Measurements from ENCODE around the gene MYO1C. TPM values are rescaled to one million over a fixed set of nuclear protein-coding genes. Genes with fewer than 3 reads are reported as not detected.

The MYO1C gene
- total RNA-seq, 2 donors from 2014 or later = 280 to 315 TPM

GRCh38 chr17:1470755-1471462, 21.6 kb downstream of the MYO1C start:
- DNase-seq = no peak
- Histone ChIP-seq H3K9ac (ENCODE audit: low read depth in 2 of 2, low read length in 2 of 2) (no peak overlapping the region), H3K36me3 (peaks cover 17% of the 10 kb centered on the region), H3K4me1 (no peaks in the 10 kb centered on the region), H3K4me3 (no peak overlapping the region), H3K9me3 (no peaks in the 10 kb centered on the region), H3K27ac (no peak overlapping the region), H3K27me3 (no peaks in the 10 kb centered on the region)
- intact Hi-C loops (cut with DNase I) = no loop called here
- no peak for TF ChIP-seq CTCF (IDR thresholded peaks at IDR 0.05)

- intact Hi-C loops (cut with DNase I) = no loop called here
- H3K36me3 ChIP-seq = peaks cover 15% of the 10 kb centered on the region
- no peaks in the 10 kb centered on the region for H3K27me3 ChIP-seq
- no peaks in the 10 kb centered on the region for H3K4me1 ChIP-seq
- TF ChIP-seq CTCF (IDR thresholded peaks at IDR 0.05) = no peak
- H3K4me3 ChIP-seq = no peak overlapping the region
- H3K9ac ChIP-seq (ENCODE audit: low read depth in 2 of 2, low read length in 2 of 2) = no peak overlapping the region
- no peak for DNase-seq
- H3K9me3 ChIP-seq = no peaks in the 10 kb centered on the region
- no peak overlapping the region for H3K27ac ChIP-seq
Measured at GRCh38 chr17:1470071-1470754, 22.3 kb downstream of the MYO1C start.

- H3K27me3 ChIP-seq = no peaks in the 10 kb centered on the region
- no peak overlapping the region for H3K4me3 ChIP-seq
- peaks cover 11% of the 10 kb centered on the region for H3K36me3 ChIP-seq
- intact Hi-C loops (cut with DNase I) = no loop called here
- H3K4me1 ChIP-seq = no peaks in the 10 kb centered on the region
- no peaks in the 10 kb centered on the region for H3K9me3 ChIP-seq
- no peak for TF ChIP-seq CTCF (IDR thresholded peaks at IDR 0.05)
- H3K27ac ChIP-seq = no peak overlapping the region
- DNase-seq = no peak
- no peak overlapping the region for H3K9ac ChIP-seq (ENCODE audit: low read depth in 2 of 2, low read length in 2 of 2)
Measured at GRCh38 chr17:1469231-1469852, 23.1 kb downstream of the MYO1C start.

- no peak for DNase-seq
- Histone ChIP-seq H3K36me3 (peaks cover 11% of the 10 kb centered on the region), H3K27ac (no peak overlapping the region)
Measured at GRCh38 chr17:1467898-1468492, 24.5 kb downstream of the MYO1C start.

More at GRCh38 chr17:1467898-1468492, 24.5 kb downstream of the MYO1C start:
- Histone ChIP-seq H3K9me3 (no peaks in the 10 kb centered on the region), H3K4me1 (no peaks in the 10 kb centered on the region), H3K9ac (ENCODE audit: low read depth in 2 of 2, low read length in 2 of 2) (no peak overlapping the region), H3K4me3 (no peak overlapping the region), H3K27me3 (no peaks in the 10 kb centered on the region)
- intact Hi-C loops (cut with DNase I) = no loop called here
- no peak for TF ChIP-seq CTCF (IDR thresholded peaks at IDR 0.05)

Measured in colonic mucosa (tissue), 4 donors.